CD4-positive, CD25-positive, alpha-beta regulatory T cell (primary cell): ENCODE data around the gene UCP3. TPM values are rescaled to one million over a fixed set of nuclear protein-coding genes. Genes with fewer than 3 reads are reported as not detected.

Experiments
- ATAC-seq, 2 donors: fragments of 150-1000 bp; cut with Tn5 transposase; one replicate each; pipeline ENCODE4 v1.10.0; 2021; ENCODE audit warnings: low read depth in 2 of 2, moderate number of reproducible peaks in 2 of 2, moderate library complexity in 1 of 2
- DNase-seq, 3 donors: peaks; one replicate each; pipeline versions ENCODE4 v3.0.0 to v3.0.0-alpha.2; 2012 to 2022; ENCODE audit warnings: mixed read lengths in 1 of 3
- H3K27ac ChIP-seq: one replicate; pipeline ENCODE4 v1.7.0; 2013; ENCODE audit warnings: mild to moderate bottlenecking, low read length; ENCODE audit not compliant: insufficient read depth, poor library complexity, severe bottlenecking
- H3K27me3 ChIP-seq: one replicate; pipeline ENCODE4 v1.7.0; 2013; ENCODE audit warnings: low read length; ENCODE audit not compliant: control insufficient read depth, insufficient read depth
- H3K36me3 ChIP-seq: one replicate; pipeline ENCODE4 v1.7.0; 2013; ENCODE audit warnings: mild to moderate bottlenecking, low read length, moderate library complexity; ENCODE audit not compliant: control insufficient read depth, insufficient read depth
- H3K4me1 ChIP-seq: 2 replicates; pipeline ENCODE4 v1.7.0; 2013; ENCODE audit warnings: mild to moderate bottlenecking, low read length; ENCODE audit not compliant: insufficient read depth, control insufficient read depth, poor library complexity, severe bottlenecking
- H3K4me3 ChIP-seq: one replicate; pipeline ENCODE4 v1.7.0; 2013; ENCODE audit warnings: low read depth, mild to moderate bottlenecking, low read length, moderate library complexity
- H3K9me3 ChIP-seq, 2 experiments: 1 replicate in 1 of 2; 2 replicates in 1 of 2; pipeline ENCODE4 v1.7.0; 2013; ENCODE audit warnings: low read length in 2 of 2, mild to moderate bottlenecking in 1 of 2, moderate library complexity in 1 of 2; ENCODE audit not compliant: control insufficient read depth in 2 of 2
- H3K27ac Mint-ChIP-seq, 3 donors: one replicate each; pipeline ENCODE4 v1.8.0; 2020 to 2022; ENCODE audit warnings: mild to moderate bottlenecking in 3 of 3, mixed read lengths in 3 of 3, moderate library complexity in 2 of 3
- H3K27me3 Mint-ChIP-seq: one replicate; pipeline ENCODE4 v1.8.0; 2022; ENCODE audit warnings: mild to moderate bottlenecking, mixed read lengths
- H3K36me3 Mint-ChIP-seq: one replicate; pipeline ENCODE4 v1.8.0; 2020; ENCODE audit warnings: mixed read lengths
- H3K4me1 Mint-ChIP-seq, 4 donors: one replicate each; pipeline ENCODE4 v1.8.0; 2020 to 2022; ENCODE audit warnings: mixed read lengths in 4 of 4, mild to moderate bottlenecking in 1 of 4
- H3K4me3 Mint-ChIP-seq, 4 donors: one replicate each; pipeline ENCODE4 v1.8.0; 2020 to 2022; ENCODE audit warnings: mild to moderate bottlenecking in 4 of 4, mixed read lengths in 4 of 4, moderate library complexity in 3 of 4
- H3K9me3 Mint-ChIP-seq, 7 donors: one replicate each; pipeline ENCODE4 v1.8.0; 2020 to 2022; ENCODE audit warnings: mixed read lengths in 7 of 7, mild to moderate bottlenecking in 3 of 7, moderate library complexity in 2 of 7
- polyA plus RNA-seq, 4 donors: library from polyadenylated mRNA; unstranded; fragments of 300-500 nt; fragmentation: Illumina TruSeq; gene quantifications; one replicate each; pipeline ENCODE4 v1.2.3, GENCODE V29; 2021
- total RNA-seq: library from RNA; stranded (reverse); gene quantifications from one replicate; pipeline ENCODE4 v1.2.3, GENCODE V29; 2022

UCP3 gene
- total and polyA plus RNA-seq, 5 donors from 2014 or later: 0.16 to 5.6 (median 0.30) TPM

DNA sequence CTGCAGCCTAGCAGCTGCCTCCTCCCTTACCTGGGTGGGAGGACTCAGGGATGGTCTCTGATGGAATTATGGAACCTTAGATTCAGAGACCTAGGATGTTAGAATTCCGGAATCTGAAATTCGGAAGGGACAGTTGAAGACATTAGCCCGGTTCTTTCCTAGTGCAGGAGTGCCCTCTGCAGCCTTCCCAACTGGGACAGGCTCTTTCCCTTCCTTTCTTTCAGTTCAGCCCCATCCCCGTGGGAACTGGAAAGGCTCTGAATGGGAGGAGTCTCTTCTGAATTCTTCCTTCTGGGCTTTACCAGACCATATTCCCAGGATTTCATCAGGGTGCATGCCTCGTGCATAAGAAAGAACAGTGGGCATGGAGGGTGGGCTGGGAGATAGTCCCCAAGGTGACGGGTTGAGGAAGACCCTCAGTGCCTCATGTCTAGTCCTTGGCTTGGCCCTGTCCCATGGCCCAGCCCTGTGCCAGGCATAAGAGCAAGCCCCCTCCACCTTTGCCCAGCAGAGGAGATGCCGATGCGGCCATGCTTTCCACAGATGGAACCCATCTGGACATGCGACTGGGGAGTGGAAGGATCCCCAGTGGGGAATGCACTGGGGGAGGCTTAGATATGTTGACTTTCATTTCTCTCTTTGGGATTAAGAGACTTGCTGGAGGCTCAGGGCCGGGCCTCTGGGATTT is 43.7 kb downstream of the UCP3 start:
- Histone ChIP-seq H3K4me1 (peaks cover 47% of the 10 kb centered on the region), H3K27me3 (no peaks in the 10 kb centered on the region), H3K9me3 (no peaks in the 10 kb centered on the region), H3K36me3 (no peaks in the 10 kb centered on the region), H3K4me3 (no peak overlapping the region), H3K27ac (no peak overlapping the region)
- Mint-ChIP-seq H3K36me3 (no peaks in the 10 kb centered on the region), H3K27ac (peak overlapping the region; percentile 59 to 84 (median 79)), H3K27me3 (no peaks in the 10 kb centered on the region), H3K4me1 (peaks cover 4 to 57% (median 20%) of the 10 kb centered on the region in 4 donors), H3K9me3 (no peaks in the 10 kb centered on the region), H3K4me3 (peak overlapping the region in 1 of 4 donors; percentile 56)
- ATAC-seq: no peak
- no peak for DNase-seq

DNA sequence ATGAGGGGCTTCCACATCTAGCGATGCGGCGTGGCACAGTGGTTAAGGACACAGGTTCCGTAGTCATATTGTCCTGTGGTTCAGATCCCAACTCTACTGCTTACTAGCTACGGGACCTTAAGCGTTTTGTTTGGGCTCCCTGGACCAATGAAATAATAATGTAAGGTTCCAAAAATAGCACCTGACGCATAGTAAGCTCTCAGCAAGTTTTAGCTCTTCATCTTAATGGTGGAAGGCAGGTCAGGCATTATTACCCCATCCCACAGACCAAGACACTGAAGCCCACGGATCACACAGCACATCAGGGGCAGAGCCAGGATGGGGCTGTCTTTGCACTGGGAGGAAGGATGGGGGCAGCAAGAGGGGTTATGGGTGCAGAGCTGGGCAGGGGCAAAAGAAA is 45.0 kb downstream of the UCP3 start:
- no peak for ATAC-seq
- Mint-ChIP-seq H3K36me3 (no peaks in the 10 kb centered on the region), H3K27me3 (no peaks in the 10 kb centered on the region), H3K27ac (peak overlapping the region in 2 of 3 donors; percentile 83 to 84), H3K4me1 (peaks cover 0 to 43% (median 9%) of the 10 kb centered on the region in 4 donors), H3K4me3 (no peak overlapping the region), H3K9me3 (no peaks in the 10 kb centered on the region)
- peaks cover 34% of the 10 kb centered on the region for H3K4me1 ChIP-seq
- H3K9me3 ChIP-seq: no peaks in the 10 kb centered on the region
- no peak overlapping the region for H3K27ac ChIP-seq
- H3K4me3 ChIP-seq: no peak overlapping the region
- no peak for DNase-seq
- no peaks in the 10 kb centered on the region for H3K36me3 ChIP-seq
- no peaks in the 10 kb centered on the region for H3K27me3 ChIP-seq

DNA sequence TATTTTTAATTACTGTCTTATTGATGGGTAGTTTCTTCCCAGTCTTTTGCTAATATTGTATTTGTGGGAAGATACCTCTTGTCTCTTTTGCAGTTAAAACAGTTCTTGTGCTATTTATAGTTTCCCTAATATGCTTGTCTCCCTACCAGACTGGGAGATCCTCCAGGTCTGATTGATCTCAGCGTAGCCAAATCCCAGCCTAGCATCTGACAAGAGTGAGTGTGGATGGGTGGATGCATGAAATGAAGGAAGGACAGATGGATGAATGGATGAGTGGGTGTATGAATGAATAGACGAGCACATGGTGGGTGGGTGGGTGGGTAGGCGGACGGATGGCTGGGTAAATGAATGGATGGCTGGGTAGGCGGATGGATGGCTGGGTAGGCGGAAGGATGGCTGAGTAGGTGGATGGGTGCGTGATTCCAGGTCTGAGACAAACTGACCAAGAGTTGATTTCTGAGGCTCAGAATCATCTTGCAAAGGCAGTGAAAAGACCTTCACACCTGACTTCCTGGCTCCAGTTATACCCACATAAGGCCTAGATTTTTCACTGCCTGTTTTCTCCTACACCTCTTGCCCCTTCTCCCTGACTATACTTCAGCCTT is 46.7 kb downstream of the UCP3 start:
- H3K36me3 Mint-ChIP-seq: no peaks in the 10 kb centered on the region

DNA sequence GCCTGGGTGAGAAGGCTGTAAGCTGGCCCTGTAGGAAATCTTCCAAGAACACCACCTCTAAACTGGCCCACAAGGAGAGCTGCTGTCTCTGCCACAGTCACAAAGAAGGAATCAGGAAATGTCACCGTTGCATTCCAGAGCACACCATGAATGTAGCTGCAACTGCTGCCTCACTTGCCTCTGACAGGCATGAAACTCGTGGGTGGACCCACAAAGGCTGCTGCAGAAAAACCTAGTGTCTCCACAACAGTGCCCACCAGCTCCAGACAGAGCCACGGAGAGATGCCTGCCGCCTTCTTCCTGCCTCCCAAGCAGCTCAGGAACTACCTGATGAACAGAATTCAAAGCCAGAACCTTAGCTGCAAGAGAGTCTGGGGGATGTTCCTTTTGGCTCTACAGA is 47.6 kb downstream of the UCP3 start:
- Mint-ChIP-seq H3K27ac (no peak overlapping the region), H3K36me3 (no peaks in the 10 kb centered on the region), H3K4me3 (no peak overlapping the region), H3K27me3 (peaks cover 4% of the 10 kb centered on the region), H3K4me1 (peaks cover 0 to 38% (median 4%) of the 10 kb centered on the region in 4 donors), H3K9me3 (no peaks in the 10 kb centered on the region)
- DNase-seq (no peak), ATAC-seq (no peak)
- H3K4me3 ChIP-seq: no peak overlapping the region
- no peaks in the 10 kb centered on the region for H3K27me3 ChIP-seq
- H3K4me1 ChIP-seq: peaks cover 17% of the 10 kb centered on the region
- no peaks in the 10 kb centered on the region for H3K9me3 ChIP-seq
- no peak overlapping the region for H3K27ac ChIP-seq
- H3K36me3 ChIP-seq: no peaks in the 10 kb centered on the region

More for the DNA sequence above, 46.7 kb downstream of the UCP3 start:
- Mint-ChIP-seq H3K4me1 (peaks cover 0 to 36% (median 4%) of the 10 kb centered on the region in 4 donors), H3K4me3 (no peak overlapping the region), H3K27ac (peak overlapping the region in 1 of 3 donors; percentile 83), H3K27me3 (no peaks in the 10 kb centered on the region), H3K9me3 (no peaks in the 10 kb centered on the region)
- no peak for ATAC-seq
- no peak for DNase-seq
- Histone ChIP-seq H3K27me3 (no peaks in the 10 kb centered on the region), H3K36me3 (no peaks in the 10 kb centered on the region), H3K4me1 (peaks cover 18% of the 10 kb centered on the region), H3K9me3 (no peaks in the 10 kb centered on the region), H3K4me3 (no peak overlapping the region), H3K27ac (no peak overlapping the region)

DNA sequence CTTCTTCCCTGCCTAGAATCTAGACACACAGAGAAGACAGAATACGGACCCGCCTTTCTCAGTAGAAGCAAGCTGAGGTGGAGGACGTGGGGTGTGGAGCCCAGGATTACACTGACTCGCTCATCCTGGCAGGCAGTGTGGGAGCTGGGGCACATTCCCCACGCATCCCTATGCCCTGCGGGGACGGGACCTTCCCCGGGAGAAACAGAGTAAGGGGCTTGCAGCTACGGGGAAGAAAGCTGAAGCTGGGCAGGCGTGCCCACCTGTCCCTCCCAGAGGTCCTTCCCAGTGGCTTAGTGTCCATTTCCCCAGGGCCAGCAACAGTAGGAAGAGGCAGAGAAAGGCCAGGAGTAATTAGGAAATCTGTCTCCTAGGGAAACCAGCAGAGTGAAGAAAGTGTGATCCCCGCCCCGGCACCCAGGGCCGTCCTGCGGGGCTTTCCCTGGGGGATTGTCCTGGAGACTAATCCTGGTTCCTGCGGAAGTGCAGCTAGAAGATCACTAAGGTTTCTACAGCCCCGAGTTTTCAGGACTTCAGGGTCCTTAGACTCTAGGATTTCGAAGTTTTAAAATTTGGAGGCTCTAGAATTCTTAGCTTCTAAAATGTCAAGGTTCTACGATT is 50.3 kb downstream of the UCP3 start:
- no peaks in the 10 kb centered on the region for H3K9me3 ChIP-seq
- Mint-ChIP-seq H3K9me3 (no peaks in the 10 kb centered on the region), H3K4me3 (no peak overlapping the region), H3K4me1 (peaks cover 0 to 19% (median 2%) of the 10 kb centered on the region in 4 donors), H3K27ac (no peak overlapping the region), H3K27me3 (peaks cover 13% of the 10 kb centered on the region), H3K36me3 (no peaks in the 10 kb centered on the region)
- H3K4me3 ChIP-seq: no peak overlapping the region
- H3K36me3 ChIP-seq: no peaks in the 10 kb centered on the region
- no peak for ATAC-seq
- no peak for DNase-seq
- no peaks in the 10 kb centered on the region for H3K27me3 ChIP-seq
- H3K27ac ChIP-seq: no peak overlapping the region
- no peaks in the 10 kb centered on the region for H3K4me1 ChIP-seq

DNA sequence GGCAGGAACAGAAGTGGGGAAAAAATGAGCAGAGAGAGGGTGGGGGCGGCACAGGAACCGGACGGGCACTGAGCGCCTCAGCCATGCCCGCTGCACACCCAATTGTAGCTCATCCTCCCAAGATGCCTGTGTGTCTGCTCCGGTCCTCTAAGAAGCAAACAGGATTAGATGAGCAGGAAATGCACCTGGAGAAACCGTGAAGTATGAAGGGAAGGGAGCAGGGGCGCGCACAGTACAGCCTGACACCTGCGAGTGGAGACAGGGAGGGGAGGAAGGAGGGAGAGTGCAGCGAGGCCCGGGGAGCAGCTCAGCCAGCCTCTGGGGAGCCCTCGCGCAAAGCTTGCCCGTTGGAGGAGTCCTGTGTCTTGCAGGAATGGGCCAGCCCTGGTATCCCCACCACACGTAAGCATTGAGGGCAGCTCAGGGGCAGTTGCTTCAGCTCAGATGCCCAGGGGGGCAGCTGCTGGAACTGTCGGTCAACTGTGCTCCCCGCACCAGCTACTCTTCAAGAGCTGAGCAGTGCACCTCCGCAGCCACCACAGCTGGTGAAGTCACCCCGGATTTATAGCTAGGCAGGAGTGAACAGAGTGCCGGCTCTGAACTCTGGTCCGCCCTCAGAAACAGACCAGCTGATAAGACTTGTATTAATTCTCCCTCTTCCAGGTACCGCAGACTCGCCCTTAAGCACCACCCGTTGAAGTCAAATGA is 51.1 kb downstream of the UCP3 start:
- Histone ChIP-seq H3K4me1 (no peaks in the 10 kb centered on the region), H3K27ac (no peak overlapping the region), H3K36me3 (no peaks in the 10 kb centered on the region), H3K27me3 (no peaks in the 10 kb centered on the region), H3K9me3 (no peaks in the 10 kb centered on the region), H3K4me3 (no peak overlapping the region)
- peak in 1 of 2 donors; percentile 43 for ATAC-seq
- Mint-ChIP-seq H3K9me3 (no peaks in the 10 kb centered on the region), H3K4me1 (peaks cover 0 to 18% (median 2%) of the 10 kb centered on the region in 4 donors), H3K4me3 (peak overlapping the region in 1 of 4 donors; percentile 74), H3K36me3 (no peaks in the 10 kb centered on the region), H3K27ac (no peak overlapping the region), H3K27me3 (peaks cover 13% of the 10 kb centered on the region)
- no peak for DNase-seq

DNA sequence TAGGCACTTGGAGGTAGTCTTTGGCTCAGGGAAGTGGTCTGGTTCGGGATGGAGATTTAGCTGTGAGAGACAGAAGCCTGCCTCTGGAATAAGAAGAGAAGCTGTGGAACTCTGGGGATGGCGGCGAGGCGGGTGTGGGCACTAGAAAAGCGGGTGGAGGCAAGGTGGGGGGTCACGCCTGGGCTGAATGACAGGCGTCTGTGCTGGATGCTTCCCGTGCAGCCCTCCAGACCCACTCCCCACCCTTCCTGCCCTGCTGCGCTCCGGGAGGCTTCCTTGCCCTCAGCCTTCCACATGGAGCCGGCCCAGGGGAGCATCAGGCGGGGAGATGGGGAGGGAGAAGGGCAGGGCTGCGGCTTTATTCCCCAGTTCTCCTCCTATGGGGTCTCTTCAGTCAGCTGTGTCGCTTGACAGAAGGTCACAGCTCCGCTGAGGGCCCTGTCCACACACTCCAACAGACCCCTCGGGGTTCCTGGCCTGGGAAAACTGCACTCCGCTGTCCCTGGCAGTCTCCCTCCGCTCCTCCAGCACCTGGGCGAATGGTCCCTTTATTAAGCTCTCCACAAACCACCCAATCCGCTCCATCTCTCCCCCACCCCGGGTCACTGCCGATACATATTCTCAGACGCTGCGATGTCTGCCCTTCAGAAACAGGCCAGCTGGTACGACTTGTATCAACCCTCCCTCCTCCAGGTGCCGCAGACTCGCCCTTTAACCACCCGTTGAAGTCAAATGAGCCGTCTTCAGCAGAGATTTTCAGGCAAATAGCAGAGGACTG is 51.8 kb downstream of the UCP3 start:
- H3K9me3 ChIP-seq: no peaks in the 10 kb centered on the region
- Mint-ChIP-seq H3K4me3 (peak overlapping the region in 1 of 4 donors; percentile 74), H3K27me3 (peaks cover 13% of the 10 kb centered on the region), H3K27ac (no peak overlapping the region), H3K9me3 (no peaks in the 10 kb centered on the region), H3K36me3 (no peaks in the 10 kb centered on the region), H3K4me1 (peaks cover 0 to 18% (median 2%) of the 10 kb centered on the region in 4 donors)
- H3K4me3 ChIP-seq: no peak overlapping the region
- no peak for DNase-seq
- ATAC-seq: no peak
- no peaks in the 10 kb centered on the region for H3K4me1 ChIP-seq
- H3K27me3 ChIP-seq: no peaks in the 10 kb centered on the region
- no peak overlapping the region for H3K27ac ChIP-seq
- no peaks in the 10 kb centered on the region for H3K36me3 ChIP-seq
